NCI-H345 (cell line): ENCODE data around the gene MEGF8.
"Not testable (repeated sequence)": the region's sequence is repeated elsewhere in the genome, so short reads cannot be mapped to it uniquely, and the experiment has no call there.

ENCODE experiments used
- DNase-seq: peaks from one replicate; lab custom pipeline; 2025; lab: John Stamatoyannopoulos, UW

Gene MEGF8

DNA sequence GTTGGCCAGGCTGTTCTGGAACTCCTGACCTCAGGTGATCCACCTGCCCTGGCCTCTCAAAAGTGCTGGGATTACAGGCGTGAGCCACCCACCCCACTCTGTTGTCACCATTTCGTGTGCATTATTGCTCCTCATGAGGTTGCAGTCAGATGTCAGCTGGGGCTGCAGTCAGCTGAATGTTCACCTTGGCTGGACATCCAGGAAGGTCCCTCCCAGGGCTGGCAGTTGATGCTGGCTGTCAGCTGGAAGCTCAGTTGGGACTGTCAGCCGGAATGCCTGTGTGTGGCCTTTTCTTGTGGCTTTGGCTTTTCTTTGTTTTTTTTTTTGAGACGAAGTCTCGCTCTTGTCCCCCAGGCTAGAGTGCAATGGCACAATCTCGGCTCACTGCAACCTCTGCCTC, 6.6 kb downstream of the MEGF8 start:
- DNase-seq: no peak

DNA sequence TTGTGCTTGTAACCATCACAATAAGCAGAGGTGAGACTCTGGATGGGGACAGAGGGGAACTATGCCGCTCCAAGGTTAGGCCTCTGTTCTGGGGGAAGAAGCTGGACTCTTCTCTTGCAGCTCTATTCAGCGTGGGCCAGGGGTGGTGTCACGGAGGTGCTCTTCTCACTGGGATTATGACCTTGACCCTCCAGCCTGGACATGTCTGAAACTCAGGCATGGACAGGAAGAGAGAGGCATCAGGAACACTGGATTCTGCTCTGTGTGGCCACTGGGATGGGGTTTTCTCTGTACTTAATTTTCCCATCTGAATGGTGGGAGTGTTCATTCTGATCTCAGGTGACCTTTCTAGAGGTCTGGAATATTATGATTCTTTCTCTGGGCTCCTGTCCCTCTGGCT, 7.6 kb downstream of the MEGF8 start:
- DNase-seq: no peak

DNA sequence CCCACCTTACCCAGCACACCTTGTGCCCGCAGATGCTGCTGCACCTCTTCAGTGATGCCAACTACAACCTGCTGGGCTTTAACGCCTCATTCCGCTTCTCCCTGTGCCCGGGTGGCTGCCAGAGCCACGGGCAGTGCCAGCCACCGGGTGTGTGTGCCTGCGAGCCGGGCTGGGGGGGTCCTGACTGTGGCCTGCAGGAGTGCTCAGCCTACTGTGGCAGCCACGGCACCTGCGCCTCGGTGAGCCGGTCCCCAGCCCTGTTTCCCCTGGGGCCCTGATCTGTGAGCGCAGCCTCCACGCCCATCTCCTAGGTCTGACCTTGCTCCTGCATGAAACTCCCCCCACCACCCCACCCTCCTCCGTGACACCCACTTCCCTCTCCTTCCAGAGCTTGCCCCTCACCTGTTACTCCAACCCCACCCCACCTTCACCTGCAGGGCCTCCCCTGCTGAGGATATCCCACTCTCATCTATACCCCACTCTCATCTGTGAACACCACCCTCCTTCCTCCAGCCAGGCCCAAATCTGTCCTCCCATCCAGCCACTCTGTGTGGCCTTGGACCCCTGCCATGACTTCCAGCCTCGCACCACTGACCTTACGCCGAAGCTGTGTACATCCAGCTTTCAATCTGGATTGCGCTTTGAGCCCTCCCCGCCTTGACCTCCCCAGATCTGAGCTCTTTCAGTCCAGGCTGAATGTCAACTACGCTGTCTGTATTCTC, 8.7 kb downstream of the MEGF8 start:
- DNase-seq: no peak

DNA sequence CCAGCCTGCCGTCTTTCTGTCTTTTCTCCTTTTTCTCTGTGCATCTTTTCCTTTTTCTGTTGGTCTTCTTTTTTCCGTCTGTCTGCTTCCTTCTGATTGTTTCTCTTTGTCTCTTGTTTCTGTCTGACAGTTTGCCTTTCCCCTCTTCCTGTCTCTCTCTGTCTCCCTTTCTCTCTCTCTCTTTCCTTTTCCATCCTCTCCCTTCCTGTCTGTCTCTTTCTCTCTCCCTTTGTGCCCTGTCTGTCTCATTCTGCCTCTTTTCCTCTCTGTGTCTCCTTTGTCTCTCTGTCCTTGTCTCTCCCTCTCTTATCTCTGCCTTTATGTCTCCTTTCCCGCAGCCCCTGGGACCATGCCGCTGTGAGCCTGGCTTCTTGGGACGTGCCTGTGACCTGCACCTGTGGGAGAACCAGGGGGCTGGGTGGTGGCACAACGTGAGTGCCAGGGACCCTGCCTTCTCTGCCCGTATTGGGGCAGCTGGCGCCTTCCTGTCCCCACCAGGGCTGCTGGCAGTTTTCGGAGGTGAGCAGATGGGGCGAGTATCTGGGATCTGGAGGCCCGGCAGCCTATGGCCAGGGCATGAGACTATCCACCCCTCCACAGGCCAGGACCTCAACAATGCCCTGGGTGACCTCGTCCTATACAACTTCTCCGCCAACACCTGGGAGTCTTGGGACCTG, 9.4 kb downstream of the MEGF8 start:
- DNase-seq: no peak

DNA sequence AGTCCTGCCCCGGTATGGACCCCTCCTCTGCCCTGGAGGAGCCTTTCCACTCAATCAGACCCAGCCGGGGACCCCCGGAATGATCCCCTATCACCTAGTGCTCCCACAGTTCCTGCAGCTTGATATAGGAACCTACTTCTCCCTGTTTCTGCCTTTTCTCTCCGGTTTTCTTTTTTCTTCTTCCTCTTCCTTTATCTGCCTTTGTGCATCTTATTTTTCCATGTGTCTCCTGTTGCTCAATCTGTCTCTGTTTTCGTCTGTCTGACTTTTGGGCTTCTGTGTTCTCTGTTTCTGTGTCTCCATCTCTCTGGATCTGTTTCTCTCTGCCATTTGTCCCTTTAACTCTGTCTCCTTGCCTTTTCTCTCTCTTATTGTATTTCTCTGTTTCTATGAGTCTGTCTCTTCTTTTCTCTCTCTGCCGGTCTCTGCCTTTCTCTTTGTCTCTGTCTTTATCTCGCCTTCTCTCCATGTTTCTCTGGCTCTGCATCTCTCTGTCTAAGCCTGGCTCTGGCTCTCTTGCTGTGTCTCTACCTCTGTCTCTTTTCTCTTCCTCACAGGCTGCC, 10.0 kb downstream of the MEGF8 start:
- DNase-seq: no peak

DNA sequence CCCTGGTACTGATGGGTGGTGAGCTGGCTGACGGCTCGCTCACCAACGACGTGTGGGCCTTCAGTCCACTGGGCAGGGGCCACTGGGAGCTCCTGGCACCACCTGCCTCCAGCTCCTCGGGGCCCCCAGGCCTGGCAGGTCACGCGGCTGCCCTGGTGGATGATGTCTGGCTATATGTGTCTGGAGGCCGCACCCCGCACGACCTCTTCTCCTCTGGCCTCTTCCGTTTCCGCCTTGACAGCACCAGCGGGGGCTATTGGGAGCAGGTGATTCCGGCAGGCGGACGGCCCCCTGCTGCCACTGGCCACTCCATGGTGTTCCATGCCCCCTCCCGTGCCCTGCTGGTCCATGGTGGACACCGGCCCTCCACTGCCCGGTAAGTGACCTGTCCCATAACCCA, 10.5 kb downstream of the MEGF8 start:
- DNase-seq: no peak

DNA sequence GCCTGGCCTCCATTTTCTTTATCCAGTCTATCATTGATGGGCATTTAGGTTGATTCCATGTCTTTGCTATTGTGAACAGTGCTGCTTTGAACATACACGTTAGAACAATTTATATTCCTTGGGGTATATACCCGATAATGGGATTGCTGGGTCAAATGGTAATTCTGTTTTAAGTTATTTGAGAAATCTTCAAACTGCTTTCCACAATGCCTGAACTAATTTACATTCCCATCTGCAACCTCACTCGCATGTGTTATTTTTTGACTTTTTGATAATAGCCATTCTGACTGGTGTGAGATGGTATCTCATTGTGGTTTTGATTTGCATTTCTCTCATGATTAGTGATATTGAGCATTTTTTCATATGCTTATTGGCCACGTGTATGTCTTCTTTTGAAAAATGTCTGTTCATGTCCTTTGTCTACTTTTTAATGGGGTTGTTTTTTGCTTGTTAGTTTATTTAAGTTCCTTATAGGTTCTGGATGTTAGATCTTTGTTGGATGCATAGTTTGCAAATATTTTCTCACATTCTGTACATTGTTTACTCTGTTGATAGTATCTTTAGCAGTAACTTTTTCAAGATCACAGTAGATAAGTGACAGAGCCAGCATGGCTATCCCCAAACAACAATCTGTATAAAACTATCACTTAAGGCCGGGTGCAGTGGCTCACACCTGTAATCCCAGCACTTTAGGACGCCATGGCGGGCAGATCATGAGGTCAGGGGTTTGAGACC, 13.9 kb downstream of the MEGF8 start:
- not testable (repeated sequence) for DNase-seq

DNA sequence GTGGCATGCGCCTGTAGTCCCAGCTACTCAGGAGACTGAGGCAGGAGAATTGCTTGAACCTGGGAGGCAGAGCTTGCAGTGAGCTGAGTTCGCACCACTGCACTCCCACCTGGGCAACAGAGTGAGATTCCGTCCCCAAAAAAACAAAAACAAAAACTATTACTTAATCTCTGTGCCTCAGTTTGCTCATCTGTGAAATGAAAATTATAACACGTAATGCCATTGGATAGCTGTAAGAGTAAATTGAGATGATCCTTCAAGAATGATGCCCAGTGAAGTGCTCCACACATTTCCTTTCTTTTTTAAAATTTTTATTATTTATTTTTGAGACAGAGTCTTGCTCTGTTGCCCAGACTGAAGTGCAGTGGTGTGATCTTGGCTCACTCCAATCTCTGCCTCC, 14.5 kb downstream of the MEGF8 start:
- DNase-seq: not testable (repeated sequence)

DNA sequence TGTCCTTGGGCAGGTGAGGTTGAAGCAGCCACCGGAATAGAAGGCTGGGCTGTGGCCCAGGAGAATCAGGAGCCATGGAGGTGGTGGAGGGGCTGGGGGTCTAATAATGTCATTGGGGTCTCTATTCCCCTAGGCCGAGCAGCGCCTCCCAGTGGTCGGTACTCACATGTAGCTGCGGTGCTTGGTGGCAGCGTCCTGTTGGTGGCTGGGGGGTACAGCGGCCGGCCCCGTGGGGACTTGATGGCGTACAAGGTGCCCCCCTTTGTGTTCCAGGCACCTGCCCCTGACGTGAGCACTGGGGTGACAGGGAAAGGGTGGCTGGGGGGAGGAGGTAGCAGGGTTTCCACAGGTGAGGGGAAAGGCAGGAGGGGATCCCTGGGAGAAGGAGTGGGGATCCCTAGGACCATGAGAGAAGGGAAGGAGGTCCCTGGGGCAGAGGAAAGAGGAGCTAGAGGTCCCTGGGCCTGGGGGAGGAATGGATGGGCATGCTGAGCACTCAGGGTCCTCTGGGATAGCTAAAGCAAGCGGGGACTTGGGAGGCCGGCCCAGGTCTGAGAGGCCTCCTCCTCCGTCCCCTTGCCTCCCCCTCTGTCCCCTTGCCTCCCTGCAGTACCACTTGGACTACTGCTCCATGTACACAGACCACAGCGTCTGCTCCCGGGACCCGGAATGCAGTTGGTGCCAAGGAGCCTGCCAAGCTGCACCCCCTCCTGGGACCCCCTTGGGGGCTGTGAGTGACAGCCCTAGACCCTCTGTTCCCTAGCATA, 18.1 kb downstream of the MEGF8 start:
- DNase-seq: no peak

DNA sequence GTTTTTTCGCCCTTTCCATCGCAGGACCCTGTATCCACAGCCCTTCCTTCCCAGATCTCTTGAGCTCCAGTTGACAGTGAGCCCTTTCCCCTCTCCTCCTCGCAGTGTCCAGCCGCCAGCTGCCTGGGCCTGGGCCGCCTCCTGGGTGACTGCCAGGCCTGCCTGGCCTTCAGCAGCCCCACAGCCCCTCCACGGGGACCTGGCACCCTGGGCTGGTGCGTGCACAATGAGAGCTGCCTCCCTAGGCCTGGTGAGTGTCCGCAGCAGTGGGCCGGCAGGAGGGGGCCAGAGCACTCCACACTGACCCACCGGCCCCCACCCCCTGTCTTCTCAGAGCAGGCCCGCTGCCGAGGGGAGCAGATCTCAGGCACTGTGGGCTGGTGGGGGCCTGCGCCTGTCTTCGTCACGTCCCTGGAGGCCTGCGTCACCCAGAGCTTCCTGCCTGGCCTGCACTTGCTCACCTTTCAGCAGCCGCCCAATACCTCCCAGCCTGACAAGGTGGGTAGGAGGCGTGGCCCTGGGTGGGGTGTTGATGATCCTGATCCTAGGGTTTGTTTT, 19.0 kb downstream of the MEGF8 start:
- DNase-seq: no peak

DNA sequence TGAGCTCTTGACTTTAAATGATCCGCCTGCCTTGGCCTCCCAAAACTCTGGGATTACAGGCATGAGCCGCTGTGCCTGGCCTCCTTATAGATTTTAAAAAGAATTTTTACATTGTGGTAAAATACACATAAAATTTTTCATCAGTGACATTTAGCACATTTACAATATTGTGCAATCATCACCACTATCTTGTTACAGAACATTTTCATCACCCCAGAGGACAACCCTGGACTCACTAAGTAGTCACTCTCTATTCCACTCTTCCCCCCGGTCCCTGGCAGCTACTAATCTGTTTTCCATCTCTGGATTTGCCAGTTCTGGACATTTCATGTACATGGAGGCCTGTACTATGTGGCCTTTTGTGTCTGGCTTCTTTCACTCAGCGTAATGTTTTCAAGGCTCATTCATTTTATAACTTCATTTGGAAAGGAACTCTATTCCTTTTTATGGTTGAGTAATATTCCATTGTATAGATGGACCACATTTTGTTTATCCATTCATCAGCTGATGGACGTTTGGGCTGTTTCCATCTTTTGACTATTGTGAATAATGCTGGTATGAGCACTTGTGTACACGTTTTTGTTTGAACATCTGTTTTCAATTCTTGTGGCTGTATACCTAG, 19.9 kb downstream of the MEGF8 start:
- DNase-seq: no peak

DNA sequence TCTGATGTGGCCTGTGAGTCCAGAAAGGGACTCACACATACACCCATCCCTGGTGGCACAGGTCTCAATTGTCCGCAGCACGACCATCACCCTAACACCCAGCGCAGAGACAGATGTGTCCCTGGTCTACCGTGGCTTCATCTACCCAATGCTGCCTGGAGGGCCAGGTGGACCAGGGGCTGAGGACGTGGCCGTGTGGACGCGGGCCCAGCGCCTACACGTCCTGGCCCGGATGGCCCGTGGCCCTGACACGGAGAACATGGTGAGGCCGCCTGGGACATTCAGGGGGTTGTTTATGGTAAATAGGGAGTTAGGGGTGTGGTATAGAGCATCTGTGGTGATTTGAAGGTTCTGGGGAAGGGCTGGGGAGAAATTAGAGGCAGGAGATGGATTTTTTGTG, 22.8 kb downstream of the MEGF8 start:
- DNase-seq: no peak

DNA sequence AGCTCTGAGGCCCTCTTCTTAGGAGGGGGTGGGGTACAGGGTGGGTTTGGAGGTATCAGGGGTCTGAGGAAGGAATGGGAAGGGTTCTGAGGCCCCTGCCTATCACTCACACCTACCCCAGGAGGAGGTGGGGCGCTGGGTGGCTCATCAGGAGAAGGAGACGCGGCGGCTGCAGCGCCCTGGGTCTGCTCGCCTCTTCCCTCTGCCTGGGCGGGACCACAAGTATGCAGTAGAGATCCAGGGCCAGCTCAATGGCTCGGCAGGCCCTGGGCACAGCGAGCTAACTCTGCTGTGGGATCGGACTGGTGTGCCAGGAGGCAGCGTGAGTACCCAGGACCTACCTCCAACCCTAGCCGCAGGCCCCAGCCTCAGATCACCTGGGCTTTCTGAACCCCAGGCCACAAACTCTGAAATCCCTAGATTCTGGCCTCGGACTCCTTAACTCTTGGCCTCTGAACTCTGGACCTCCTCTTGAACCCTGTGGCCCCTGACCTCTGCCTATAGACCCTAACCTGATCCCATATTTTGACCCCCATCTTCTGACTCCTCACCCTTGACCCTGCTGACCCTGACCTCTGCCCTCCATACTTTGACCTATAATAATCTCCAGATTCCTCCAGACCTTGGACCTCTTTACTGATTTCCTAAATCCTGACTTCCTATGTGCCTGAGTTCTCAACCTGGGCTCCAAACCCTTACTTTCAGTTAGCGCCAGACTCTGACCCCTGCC, 24.1 kb downstream of the MEGF8 start:
- DNase-seq: no peak

DNA sequence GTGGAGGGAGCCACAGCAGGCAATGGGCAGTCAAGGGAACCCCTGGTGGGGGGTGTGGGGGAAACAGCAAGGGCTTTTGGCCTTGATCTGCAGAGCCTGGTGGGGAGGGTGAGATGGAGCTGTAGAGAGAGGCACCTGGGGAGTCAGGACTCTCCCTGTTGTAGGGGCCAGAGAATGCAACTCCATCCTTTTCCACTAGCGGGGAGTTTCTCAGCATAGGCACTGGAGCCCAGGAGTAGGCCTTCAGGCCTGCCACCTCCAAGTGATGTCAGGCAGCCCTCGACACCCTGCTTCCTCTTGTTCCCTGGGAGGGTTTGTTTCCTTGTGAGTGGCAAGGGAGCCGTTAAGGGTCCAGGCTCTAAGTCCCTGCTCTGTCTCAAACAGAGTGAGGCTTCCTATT, 25.0 kb downstream of the MEGF8 start:
- DNase-seq: no peak

DNA sequence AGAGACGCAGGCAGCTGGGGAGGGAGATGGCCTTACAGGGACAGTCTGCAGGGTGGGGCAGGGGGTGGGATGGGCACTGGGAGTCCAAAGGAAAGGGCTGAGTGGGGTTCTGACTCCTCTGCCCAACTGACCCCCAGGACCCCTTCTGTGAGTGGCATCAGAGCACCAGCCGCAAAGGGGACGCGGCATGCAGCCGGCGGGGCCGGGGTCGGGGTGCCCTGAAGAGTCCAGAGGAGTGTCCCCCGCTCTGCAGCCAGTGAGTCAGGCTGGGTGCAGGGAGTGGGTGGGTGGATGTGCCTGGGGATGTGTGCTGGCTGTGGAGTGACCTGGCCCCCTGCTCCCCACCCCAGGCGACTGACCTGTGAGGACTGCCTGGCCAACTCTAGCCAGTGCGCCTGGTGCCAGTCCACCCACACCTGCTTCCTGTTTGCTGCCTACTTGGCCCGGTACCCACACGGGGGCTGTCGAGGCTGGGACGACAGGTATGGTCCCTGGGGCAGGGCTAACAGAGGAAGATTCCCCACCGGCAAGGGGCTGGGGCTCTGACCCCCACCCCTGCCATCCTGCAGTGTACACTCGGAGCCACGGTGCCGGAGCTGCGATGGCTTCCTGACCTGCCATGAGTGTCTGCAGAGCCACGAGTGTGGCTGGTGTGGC, 25.8 kb downstream of the MEGF8 start:
- no peak for DNase-seq

DNA sequence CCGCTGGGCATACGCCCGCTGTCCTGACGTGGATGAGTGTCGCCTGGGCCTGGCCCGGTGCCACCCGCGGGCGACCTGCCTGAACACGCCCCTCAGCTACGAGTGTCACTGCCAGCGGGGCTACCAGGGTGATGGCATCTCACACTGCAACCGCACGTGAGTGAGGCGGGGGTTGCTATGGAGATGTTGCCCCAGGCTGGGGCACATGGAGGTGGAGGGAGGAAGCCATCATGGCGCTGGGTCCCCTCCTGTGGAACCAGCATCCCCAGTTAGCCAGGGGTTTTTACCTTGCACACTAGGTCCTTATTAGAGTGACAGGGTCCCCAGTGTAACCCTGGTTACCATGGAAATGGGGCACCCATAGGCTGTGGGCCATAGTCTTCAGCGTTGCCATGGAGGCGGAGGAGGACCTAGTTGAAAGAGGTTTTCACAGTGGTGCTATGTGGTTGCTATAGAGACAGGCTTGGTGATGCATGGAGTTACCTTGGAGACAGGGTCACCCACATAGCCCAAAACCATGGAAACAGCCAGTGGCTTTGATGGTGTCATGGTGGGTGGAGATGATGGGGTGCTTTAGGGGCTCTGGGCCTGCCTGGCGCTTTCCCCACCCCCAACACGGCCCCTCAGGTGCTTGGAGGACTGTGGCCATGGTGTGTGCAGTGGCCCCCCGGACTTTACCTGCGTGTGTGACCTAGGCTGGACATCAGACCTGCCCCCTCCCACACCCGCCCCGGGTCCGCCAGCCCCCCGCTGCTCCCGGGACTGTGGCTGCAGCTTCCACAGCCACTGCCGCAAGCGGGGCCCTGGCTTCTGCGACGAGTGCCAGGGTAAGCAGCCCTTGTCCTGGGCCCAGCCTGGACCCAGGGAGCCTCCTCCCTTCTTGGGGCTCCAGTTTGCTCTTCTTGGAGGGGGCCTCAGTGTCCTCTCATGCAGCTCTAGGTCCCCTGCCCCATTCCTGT, 27.1 kb downstream of the MEGF8 start:
- peak; percentile 77 for DNase-seq

DNA sequence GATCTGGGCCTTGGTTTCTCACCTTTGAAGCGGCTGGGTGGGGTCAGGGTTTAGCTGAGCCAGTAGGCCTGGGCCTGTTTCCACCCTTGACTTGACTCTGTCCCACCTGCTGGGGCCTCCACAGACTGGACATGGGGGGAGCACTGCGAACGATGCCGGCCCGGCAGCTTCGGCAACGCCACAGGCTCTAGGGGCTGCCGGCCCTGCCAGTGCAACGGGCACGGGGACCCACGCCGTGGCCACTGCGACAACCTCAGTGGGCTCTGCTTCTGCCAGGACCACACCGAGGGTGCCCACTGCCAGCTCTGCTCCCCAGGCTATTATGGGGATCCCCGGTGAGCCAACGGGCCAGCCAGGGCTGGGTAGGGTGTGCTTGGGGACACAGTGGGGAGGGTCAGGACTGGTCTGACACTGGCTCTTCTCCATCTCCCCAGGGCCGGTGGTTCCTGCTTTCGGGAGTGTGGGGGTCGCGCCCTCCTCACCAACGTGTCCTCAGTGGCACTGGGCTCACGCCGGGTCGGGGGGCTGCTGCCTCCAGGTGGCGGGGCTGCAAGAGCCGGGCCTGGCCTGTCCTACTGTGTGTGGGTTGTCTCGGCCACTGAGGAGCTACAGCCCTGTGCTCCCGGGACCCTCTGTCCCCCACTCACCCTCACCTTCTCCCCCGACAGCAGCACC, 28.0 kb downstream of the MEGF8 start:
- no peak for DNase-seq

DNA sequence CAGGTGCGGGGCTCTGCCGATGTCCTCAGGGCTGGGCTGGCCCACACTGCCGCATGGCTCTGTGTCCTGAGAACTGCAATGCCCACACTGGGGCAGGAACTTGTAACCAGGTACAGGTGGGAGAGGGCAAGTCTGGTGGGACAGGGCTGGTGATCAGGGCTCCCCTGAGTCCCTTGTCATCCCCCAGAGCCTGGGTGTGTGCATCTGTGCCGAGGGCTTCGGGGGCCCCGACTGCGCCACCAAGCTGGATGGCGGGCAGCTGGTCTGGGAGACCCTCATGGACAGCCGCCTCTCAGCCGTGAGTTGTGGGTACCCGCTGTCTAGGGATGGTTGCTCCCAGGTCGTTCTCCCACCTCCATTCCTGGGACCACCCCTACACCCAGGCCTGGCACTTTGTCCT, 30.5 kb downstream of the MEGF8 start:
- DNase-seq: no peak
